Measurements from ENCODE around the gene HIVEP3.

HIVEP3 gene

DNA sequence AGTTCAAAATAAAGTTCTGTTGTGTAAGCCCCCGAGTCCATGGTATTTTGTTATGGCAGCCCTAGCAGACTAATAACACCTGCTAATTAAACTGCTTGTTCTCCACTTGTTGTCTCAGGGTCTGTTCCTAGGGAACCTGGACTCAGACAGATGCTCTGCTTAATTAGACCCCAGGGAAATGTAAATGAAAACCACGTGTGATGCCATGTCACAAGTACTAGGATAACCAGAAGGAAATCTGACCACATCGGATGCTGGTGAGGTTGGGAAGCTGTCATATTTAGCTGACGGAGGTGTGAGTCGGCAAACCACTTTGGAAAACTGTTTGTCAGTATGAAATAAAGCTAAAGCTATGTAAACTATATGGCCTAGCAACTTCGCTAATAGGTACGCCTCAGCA, 453.8 kb downstream of the HIVEP3 start:
- no peak for DNase-seq (ENCODE audit: low read depth)

- DNase-seq (ENCODE audit: low read depth): no peak
Observed at GRCh38 chr1:41463516-41463915, 455.2 kb downstream of the HIVEP3 start.

- DNase-seq (ENCODE audit: low read depth): no peak
Observed at GRCh38 chr1:41462680-41463004, 456.1 kb downstream of the HIVEP3 start.

GRCh38 chr1:41461790-41462679, 456.7 kb downstream of the HIVEP3 start:
- no peak for DNase-seq (ENCODE audit: low read depth)

GRCh38 chr1:41456847-41457540, 461.7 kb downstream of the HIVEP3 start:
- DNase-seq (ENCODE audit: low read depth): no peak

All from HS-5 (cell line).